Gastrocnemius medialis (tissue), 4 donors: ENCODE data around the gene LATS2. TPM values are rescaled to one million over a fixed set of nuclear protein-coding genes. Genes with fewer than 3 reads are reported as not detected.

ENCODE experiments used
- ATAC-seq, 2 donors: fragments of 150-250 bp; one replicate each; pipeline ENCODE4 v1.9.1; 2016
- DNase-seq, 2 donors: peaks; one replicate each; pipeline ENCODE4 v3.0.0-alpha.2; 2019
- H3K27ac ChIP-seq, 4 donors: fragments of 200-600 bp; sonication (generic); 1 replicate in 1 of 4; 2 replicates in 3 of 4; pipeline ENCODE4 v1.5.1; 2016 to 2018; ENCODE audit warnings: mild to moderate bottlenecking in 2 of 4, moderate library complexity in 1 of 4
- H3K27me3 ChIP-seq, 3 donors: fragments of 200-600 bp; sonication (generic) in 2 of 3; 1 replicate in 1 of 3; 2 replicates in 2 of 3; pipeline versions ENCODE4 v1.5.1 to v1.6.0; 2016 to 2019; ENCODE audit warnings: mild to moderate bottlenecking in 1 of 3, moderate library complexity in 1 of 3
- H3K36me3 ChIP-seq, 2 donors: fragments of 200-600 bp; sonication (generic) in 1 of 2; one replicate each; pipeline ENCODE4 v1.5.1; 2017 to 2018
- H3K4me1 ChIP-seq, 2 donors: fragments of 200-600 bp; sonication (generic) in 1 of 2; one replicate each; pipeline ENCODE4 v1.5.1; 2016 to 2017; ENCODE audit warnings: mild to moderate bottlenecking in 2 of 2
- H3K4me3 ChIP-seq, 4 donors: fragments of 200-600 bp; sonication (generic) in 3 of 4; 1 replicate in 1 of 4; 2 replicates in 3 of 4; pipeline ENCODE4 v1.5.1; 2016 to 2019; ENCODE audit warnings: mild to moderate bottlenecking in 2 of 4
- H3K9me3 ChIP-seq, 3 donors: fragments of 200-600 bp; sonication (generic) in 2 of 3; 1 replicate in 1 of 3; 2 replicates in 2 of 3; pipeline ENCODE4 v1.5.1; 2016 to 2019
- CTCF ChIP-seq, 5 experiments: fragments of 450-650 bp in 3 of 5; fragments of 200-600 bp in 2 of 5; sonication (generic) in 2 of 5; IDR thresholded peaks in 4 of 5; conservative IDR thresholded peaks in 1 of 5; 1 replicate in 4 of 5; 2 replicates in 1 of 5; pipeline ENCODE4 v1.5.1; 2016 to 2019; ENCODE audit warnings: antibody characterized with exemption in 5 of 5, mild to moderate bottlenecking in 3 of 5, moderate library complexity in 3 of 5
- POLR2A ChIP-seq, 2 donors: fragments of 450-650 bp; IDR thresholded peaks; one replicate each; pipeline ENCODE4 v1.6.1; 2017; ENCODE audit warnings: antibody characterized with exemption in 2 of 2, mild to moderate bottlenecking in 2 of 2, moderate library complexity in 2 of 2
- in situ Hi-C, 4 donors: fragments of 200-750 bp; cut with MboI; loops; one replicate each; pipeline versions ENCODE4 v1.15.0 to v1.8.0; 2017; ENCODE audit warnings: low sequenced_read_pairs in 4 of 4
- intact Hi-C: fragments of 100-400 bp; cut with DNase I; formaldehyde crosslinking; loops from one replicate; pipeline ENCODE4 v1.15.1; 2023; ENCODE audit warnings: low total_unique reads
- total RNA-seq, 4 donors: library from RNA; depleted of rRNA; stranded (reverse); fragments of >200 nt; gene quantifications; one replicate each; pipeline versions ENCODE4 v1.1.0 to v1.2.3, GENCODE V29; 2016

Gene LATS2
- total RNA-seq, 4 donors from 2014 or later = 11.5 to 34.1 (median 18.8) TPM

GRCh38 chr13:20924758-20925394 lies 136.5 kb downstream of the LATS2 start:
- in situ Hi-C loops (loop anchor here (5.0 to 25.0 kb wide), 8 partner anchors 210 to 738 kb away; partner anchors contain the start of genes GJB2 (in 2 of the 4) and IL17D (in 2 of the 4)), intact Hi-C loops (loop anchor here (2.0 kb wide), 3 partner anchors 212 to 430 kb away; no protein-coding TSS in a partner anchor)
- Histone ChIP-seq H3K27me3 (no peaks in the 10 kb centered on the region), H3K36me3 (no peaks in the 10 kb centered on the region), H3K4me1 (no peaks in the 10 kb centered on the region), H3K4me3 (no peak overlapping the region), H3K27ac (no peak overlapping the region), H3K9me3 (no peaks in the 10 kb centered on the region)
- no peak for TF ChIP-seq POLR2A (IDR thresholded peaks at IDR 0.05)
- TF ChIP-seq CTCF (IDR thresholded peaks at IDR 0.05 in 4 of 5, conservative IDR thresholded peaks at IDR 0.05 in 1 of 5) = peak; percentile 43 to 84 (median 64)
- ATAC-seq = peak in 1 of 2 donors; percentile 68
- peak; percentile 36 to 57 for DNase-seq

GRCh38 chr13:20923272-20923671 lies 138.1 kb downstream of the LATS2 start:
- no peak for ATAC-seq
- Histone ChIP-seq H3K27me3 (no peaks in the 10 kb centered on the region), H3K4me1 (no peaks in the 10 kb centered on the region), H3K4me3 (no peak overlapping the region), H3K27ac (no peak overlapping the region), H3K9me3 (no peaks in the 10 kb centered on the region), H3K36me3 (no peaks in the 10 kb centered on the region)
- no peak for DNase-seq
- intact Hi-C loops = no loop called here
- in situ Hi-C loops = loop anchor here (10.0 to 25.0 kb wide), 4 partner anchors 208 to 736 kb away; partner anchors contain the start of genes GJB2 (in 1 of the 4) and IL17D (in 1 of the 4)
- TF ChIP-seq POLR2A (IDR thresholded peaks at IDR 0.05) (no peak), CTCF (IDR thresholded peaks at IDR 0.05 in 4 of 5, conservative IDR thresholded peaks at IDR 0.05 in 1 of 5) (no peak)

Other genes with a start within 250 kb of the LATS2 start
- 10 to 100 TPM; 10.0 to 18.7 (median 14.7) TPM for gene XPO4, start 158.8 kb downstream of the LATS2 start, total RNA-seq
- 10 to 100 TPM; 46.8 to 84.1 (median 68.2) TPM for gene SAP18, start 78.5 kb upstream of the LATS2 start, total RNA-seq
- gene SKA3, start 115.0 kb upstream of the LATS2 start, total RNA-seq = under 1 TPM in 2 of 4 donors, not detected in 2; 0.13 to 0.24 TPM
- gene MRPL57, start 115.1 kb upstream of the LATS2 start, total RNA-seq = 10 to 100 TPM; 32.1 to 53.8 (median 47.6) TPM